ENCODE data around the gene PTPRU. TPM values are rescaled to one million over a fixed set of nuclear protein-coding genes. Genes with fewer than 3 reads are reported as not detected.
A peak's percentile ranks its signal among the peaks of the same experiment; 100 is the strongest.

PTPRU gene
- total RNA-seq, 1 experiment from 2014 or later: 45.5 TPM

- H3K4me3 Mint-ChIP-seq: peak overlapping the region in 1 of 2 experiments; percentile 62; a peak in 2 of 5 replicates
- H3K27ac ChIP-seq (ENCODE audit: insufficient read length, low read depth, low read length): no peak overlapping the region
- H3K9me3 Mint-ChIP-seq: no peaks in the 10 kb centered on the region
- H2AK5ac ChIP-seq (ENCODE audit: insufficient read length, low read length): no peak overlapping the region
- peak overlapping the region; percentile 23 for H3K4me2 ChIP-seq (ENCODE audit: insufficient read depth, insufficient read length, low read length)
- H2BK20ac ChIP-seq (ENCODE audit: low read depth, low read length, poor library complexity, severe bottlenecking): no peak overlapping the region
- no peaks in the 10 kb centered on the region for H3K79me1 ChIP-seq (ENCODE audit: insufficient read depth, low read depth, low read length, poor library complexity, severe bottlenecking)
- no peak overlapping the region for H3K56ac ChIP-seq (ENCODE audit: insufficient read length, low read depth, low read length)
- H3K9me3 ChIP-seq (ENCODE audit: control insufficient read depth, low read depth, low read length): no peaks in the 10 kb centered on the region
- H3K36me3 Mint-ChIP-seq (ENCODE audit: insufficient read depth in 1 of 3, low read depth in 3 of 3): peaks cover 4 to 15% (median 14%) of the 10 kb centered on the region in 3 experiments; a peak in 6 of 7 replicates
- TF ChIP-seq CTCF (conservative IDR thresholded peaks at IDR 0.05): no peak
- H4K5ac ChIP-seq (ENCODE audit: insufficient read length, low read depth, low read length): no peak overlapping the region
- no peak overlapping the region for H3K4ac ChIP-seq (ENCODE audit: low read depth, low read length)
- H3K4me1 Mint-ChIP-seq: peaks cover 21 to 30% of the 10 kb centered on the region in 2 experiments
- no peak overlapping the region for H2BK120ac ChIP-seq (ENCODE audit: low read depth, low read length, poor library complexity, severe bottlenecking)
- WGBS (ENCODE audit: extremely low coverage, insufficient read length, low lambda C conversion rate): no CpG with 5 or more reads among the region's 6 CpGs
- H2AFZ ChIP-seq (ENCODE audit: low read length): no peak overlapping the region
- H3K27ac Mint-ChIP-seq: peak overlapping the region; percentile 87 to 95 (median 90)
- no peak for DNase-seq
- no peak overlapping the region for H2BK12ac ChIP-seq (ENCODE audit: insufficient read length, low read depth, low read length)
- no peak overlapping the region for H2BK5ac ChIP-seq (ENCODE audit: insufficient read length, low read length)
- H3T11ph ChIP-seq (ENCODE audit: low read length): no peak overlapping the region
- H3K4me1 ChIP-seq (ENCODE audit: insufficient read depth, low read length): peaks cover 8% of the 10 kb centered on the region
- no peaks in the 10 kb centered on the region for H3K27me3 ChIP-seq (ENCODE audit: insufficient read depth, low read length)
- no peaks in the 10 kb centered on the region for H3K23me2 ChIP-seq (ENCODE audit: insufficient read length, low read depth, low read length, poor library complexity, severe bottlenecking)
- no peak overlapping the region for H3K18ac ChIP-seq (ENCODE audit: insufficient read length, low read depth, low read length)
- H2BK15ac ChIP-seq (ENCODE audit: low read depth, low read length): no peak overlapping the region
- H4K8ac ChIP-seq (replicated peaks; ENCODE audit: insufficient read length, low read depth, low read length): no peak overlapping the region
- H4K20me1 ChIP-seq (ENCODE audit: control insufficient read depth, insufficient read depth, insufficient read length): no peaks in the 10 kb centered on the region
- H3K14ac ChIP-seq (ENCODE audit: insufficient read depth, low read length): no peak overlapping the region
- no peaks in the 10 kb centered on the region for H3K79me2 ChIP-seq (ENCODE audit: insufficient read depth, low read length)
- H3K27me3 Mint-ChIP-seq (ENCODE audit: low read depth): no peaks in the 10 kb centered on the region; the same call in 1 of the 2 replicates
- H4K91ac ChIP-seq (ENCODE audit: insufficient read length, low read depth, low read length): no peak overlapping the region
- H3K9ac ChIP-seq (ENCODE audit: extremely low read depth, insufficient read length, low read length): no peak overlapping the region
- H3K23ac ChIP-seq (ENCODE audit: insufficient read length, low read depth, low read length): no peak overlapping the region
These were observed 36.0 kb downstream of the PTPRU start for GRCh38 chr1:29272147-29272907.

Data from H9 (cell line).